DOHH2 (cell line): Measurements from ENCODE around the gene GALNT14.

Experiments used
- H3F3A ChIP-seq: fragments of 200-600 bp; sonication (generic), shearing (Covaris generic); 2 replicates; pipeline ENCODE4 v1.6.0; 2016; ENCODE audit warnings: antibody characterized with exemption, mild to moderate bottlenecking; ENCODE audit not compliant: control insufficient read depth, insufficient read depth
- H3K27ac ChIP-seq: fragments of 200-600 bp; sonication (generic); 2 replicates; pipeline ENCODE4 v1.5.1; 2014; ENCODE audit warnings: low read depth, mild to moderate bottlenecking, low read length, moderate library complexity
- H3K27me3 ChIP-seq: fragments of 200-600 bp; sonication (generic); 2 replicates; pipeline ENCODE4 v1.6.1; 2014; ENCODE audit warnings: mild to moderate bottlenecking, low read length, mixed read lengths; ENCODE audit not compliant: control insufficient read depth
- H3K36me3 ChIP-seq: fragments of 200-600 bp; sonication (generic); 2 replicates; pipeline ENCODE4 v1.6.1; 2014; ENCODE audit warnings: mild to moderate bottlenecking, low read length, moderate library complexity, mixed read lengths; ENCODE audit not compliant: control insufficient read depth
- H3K4me1 ChIP-seq: fragments of 200-600 bp; sonication (generic); 2 replicates; pipeline ENCODE4 v1.6.1; 2014; ENCODE audit warnings: mild to moderate bottlenecking, low read length, mixed read lengths; ENCODE audit not compliant: control insufficient read depth
- H3K4me2 ChIP-seq: fragments of 200-600 bp; sonication (generic); 2 replicates; pipeline ENCODE4 v1.6.0; 2014; ENCODE audit warnings: mild to moderate bottlenecking, low read length, moderate library complexity
- H3K4me3 ChIP-seq: fragments of 200-600 bp; sonication (generic); 2 replicates; pipeline ENCODE4 v1.5.1; 2014; ENCODE audit warnings: mild to moderate bottlenecking, low read length, mixed read lengths
- H3K79me2 ChIP-seq: fragments of 200-600 bp; sonication (generic); 2 replicates; pipeline ENCODE4 v1.6.1; 2014; ENCODE audit warnings: mild to moderate bottlenecking, low read length, mixed read lengths; ENCODE audit not compliant: control insufficient read depth
- H3K9me2 ChIP-seq: fragments of 200-600 bp; sonication (generic); replicated peaks from 2 replicates; pipeline ENCODE4 v1.6.1; 2014; ENCODE audit warnings: mild to moderate bottlenecking, low read length, mixed read lengths; ENCODE audit not compliant: control insufficient read depth
- H3K9me3 ChIP-seq: fragments of 200-600 bp; sonication (generic); 2 replicates; pipeline ENCODE4 v1.6.1; 2014; ENCODE audit warnings: antibody characterized with exemption, low read length, mixed read lengths; ENCODE audit not compliant: control insufficient read depth, insufficient read depth
- H4K20me1 ChIP-seq: fragments of 200-600 bp; sonication (generic); 2 replicates; pipeline ENCODE4 v1.6.0; 2014; ENCODE audit warnings: low read depth, mild to moderate bottlenecking, antibody characterized with exemption, low read length, moderate library complexity; ENCODE audit not compliant: control insufficient read depth, insufficient read depth
- CTCF ChIP-seq: fragments of 200-600 bp; sonication (generic); IDR thresholded peaks from one replicate; pipeline ENCODE4 v1.5.1; 2014; ENCODE audit warnings: antibody characterized with exemption, mild to moderate bottlenecking, low read depth, low read length; ENCODE audit not compliant: poor library complexity, severe bottlenecking
- EZH2phosphoT487 ChIP-seq: fragments of 200-600 bp; sonication (generic); IDR thresholded peaks from 2 replicates; pipeline ENCODE4 v1.6.1; 2017; ENCODE audit warnings: borderline replicate concordance, mild to moderate bottlenecking, antibody characterized with exemption, low read length, moderate library complexity, mixed read lengths

Gene GALNT14

GRCh38 chr2:31168291-31168690 lies 30.1 kb upstream of the GALNT14 start:
- Histone ChIP-seq H3K79me2 (no peaks in the 10 kb centered on the region), H3F3A (no peaks in the 10 kb centered on the region), H4K20me1 (no peaks in the 10 kb centered on the region), H3K9me3 (no peaks in the 10 kb centered on the region), H3K27me3 (peaks cover 16% of the 10 kb centered on the region), H3K9me2 (no peaks in the 10 kb centered on the region), H3K4me3 (no peak overlapping the region), H3K4me2 (no peak overlapping the region), H3K4me1 (peaks cover 11% of the 10 kb centered on the region), H3K36me3 (no peaks in the 10 kb centered on the region), H3K27ac (no peak overlapping the region)
- TF ChIP-seq CTCF (no peak), EZH2phosphoT487 (no peak)

DNA sequence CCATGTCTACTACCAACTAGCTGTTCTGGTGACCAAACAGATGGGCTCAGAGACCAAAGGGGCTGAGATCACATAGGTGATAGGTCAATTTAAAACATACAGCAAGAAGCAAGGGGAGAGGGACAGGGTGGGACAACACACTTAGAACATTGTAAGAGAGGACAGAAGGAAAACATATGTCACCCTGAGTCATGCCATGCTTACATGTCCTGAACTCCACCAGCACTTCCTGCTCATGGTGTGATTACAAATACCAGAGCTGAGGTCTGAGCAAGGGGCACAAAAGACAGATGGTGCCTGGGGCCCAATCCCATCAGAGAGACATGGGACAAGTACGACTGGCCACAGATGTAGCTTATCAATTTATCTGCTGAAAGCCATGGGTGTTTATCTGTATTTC lies 28.7 kb upstream of the GALNT14 start:
- no peaks in the 10 kb centered on the region for H3K36me3 ChIP-seq
- H3K4me3 ChIP-seq, result no peak overlapping the region
- no peaks in the 10 kb centered on the region for H3K9me2 ChIP-seq
- H3K4me1 ChIP-seq, result peaks cover 23% of the 10 kb centered on the region
- no peaks in the 10 kb centered on the region for H3F3A ChIP-seq
- H3K79me2 ChIP-seq, result no peaks in the 10 kb centered on the region
- no peak for TF ChIP-seq CTCF
- TF ChIP-seq EZH2phosphoT487, result no peak
- H3K9me3 ChIP-seq, result no peaks in the 10 kb centered on the region
- no peak overlapping the region for H3K4me2 ChIP-seq
- H4K20me1 ChIP-seq, result no peaks in the 10 kb centered on the region
- no peak overlapping the region for H3K27ac ChIP-seq
- H3K27me3 ChIP-seq, result peaks cover 13% of the 10 kb centered on the region

- no peaks in the 10 kb centered on the region for H3K9me2 ChIP-seq
- no peaks in the 10 kb centered on the region for H3K36me3 ChIP-seq
- H3K79me2 ChIP-seq, result peaks cover 11% of the 10 kb centered on the region
- no peak overlapping the region for H3K4me3 ChIP-seq
- H3K4me2 ChIP-seq, result no peak overlapping the region
- H3K9me3 ChIP-seq, result no peaks in the 10 kb centered on the region
- H4K20me1 ChIP-seq, result no peaks in the 10 kb centered on the region
- H3F3A ChIP-seq, result no peaks in the 10 kb centered on the region
- TF ChIP-seq EZH2phosphoT487 (no peak), CTCF (no peak)
- H3K27ac ChIP-seq, result no peak overlapping the region
- no peaks in the 10 kb centered on the region for H3K27me3 ChIP-seq
- H3K4me1 ChIP-seq, result peaks cover 45% of the 10 kb centered on the region
Measured at GRCh38 chr2:31163011-31163539, 24.8 kb upstream of the GALNT14 start.
